AG10803 (cell line): ENCODE data around the gene TAS1R3.
"Not testable (repeated sequence)": the region's sequence is repeated elsewhere in the genome, so short reads cannot be mapped to it uniquely, and the experiment has no call there.

Experiments used
- DNase-seq: peaks from one replicate; pipeline ENCODE4 v3.0.0; 2010; ENCODE audit warnings: low read depth
- H3K4me3 ChIP-seq: 2 replicates; pipeline ENCODE4 v1.5.1; 2011; ENCODE audit warnings: mild to moderate bottlenecking, low read length, control low read depth
- CTCF ChIP-seq: conservative IDR thresholded peaks from 2 replicates; pipeline ENCODE4 v1.5.1; 2011; ENCODE audit warnings: mild to moderate bottlenecking, low read length, control low read depth, inconsistent platforms

TAS1R3 gene

DNA sequence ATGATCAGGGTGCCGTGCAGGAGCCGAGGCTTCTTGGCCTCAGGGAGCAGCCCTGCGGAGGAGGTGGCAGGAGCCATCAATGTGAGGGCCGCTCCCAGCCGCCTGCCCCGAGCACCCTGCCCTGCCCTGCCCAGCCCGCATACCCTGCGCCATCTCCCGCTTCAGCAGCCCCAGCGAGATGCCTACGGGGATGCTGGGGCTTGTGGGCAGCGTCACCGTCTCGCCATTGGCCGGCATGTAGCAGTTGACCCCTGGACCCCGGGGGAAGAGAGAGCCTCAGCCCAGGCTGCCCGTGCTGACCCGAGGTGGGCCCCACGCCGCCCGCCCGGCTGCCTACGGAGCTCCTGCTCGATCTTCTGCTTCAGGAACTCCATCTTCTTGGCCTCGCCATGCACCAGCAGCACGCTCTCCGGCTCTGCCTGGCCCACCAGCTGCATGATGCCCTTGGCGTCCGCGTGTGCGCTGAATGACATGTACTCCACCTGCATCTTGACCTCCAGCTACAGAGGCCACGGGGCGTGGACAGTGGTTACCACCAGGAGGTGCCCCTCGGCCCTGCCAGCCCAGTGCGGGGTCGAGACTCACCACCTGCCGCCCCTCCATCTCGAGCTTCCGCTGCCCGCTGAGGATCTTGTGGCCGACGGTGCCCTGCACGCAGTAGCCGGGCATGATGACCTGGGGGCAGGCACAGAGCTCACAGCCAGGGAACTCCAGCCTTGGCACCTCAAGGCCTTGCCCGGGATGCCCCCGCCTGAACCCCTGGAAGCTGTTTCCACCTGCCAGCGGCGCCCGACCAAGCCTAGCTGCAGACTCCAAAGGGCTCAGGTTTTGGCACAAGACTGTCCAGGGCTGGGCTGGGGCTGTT lies 18.4 kb upstream of the TAS1R3 start:
- no peak for TF ChIP-seq CTCF
- DNase-seq, result no peak
- no peak overlapping the region for H3K4me3 ChIP-seq

DNA sequence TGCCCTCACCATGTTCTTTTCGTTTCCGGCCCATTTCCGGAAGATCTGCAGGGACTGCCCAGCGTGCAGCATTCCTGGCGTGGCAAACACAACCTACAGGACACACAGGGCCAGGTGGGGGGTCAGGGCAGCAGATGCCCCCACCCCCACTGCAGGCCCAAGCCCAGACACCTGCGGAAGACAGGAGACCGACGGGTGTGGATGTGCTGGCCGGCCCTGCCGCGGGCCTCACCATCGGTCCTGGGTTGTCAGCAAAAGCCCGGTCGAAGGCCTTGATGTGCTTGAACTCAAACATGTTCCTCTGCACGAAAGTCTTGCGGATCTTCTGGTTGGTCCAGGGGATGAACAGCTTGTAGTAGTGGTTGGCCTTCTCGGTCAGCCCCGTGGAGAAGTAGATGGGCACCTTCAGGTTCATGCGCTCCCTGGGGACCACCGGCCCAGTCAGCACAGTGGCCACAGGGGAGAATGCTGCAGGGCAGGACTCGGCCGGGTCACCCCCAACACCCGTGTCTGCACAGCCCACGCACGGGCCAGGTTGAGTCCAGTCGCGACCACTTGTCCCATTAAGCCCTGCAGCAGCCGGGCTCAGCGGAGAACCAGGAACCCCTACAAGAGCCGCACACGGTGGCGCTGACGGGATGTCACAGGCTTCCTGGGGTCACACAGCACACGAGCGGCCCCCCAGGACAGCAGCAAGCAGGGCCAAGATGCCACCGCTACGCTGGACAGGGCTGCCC lies 17.4 kb upstream of the TAS1R3 start:
- no peak overlapping the region for H3K4me3 ChIP-seq
- no peak for TF ChIP-seq CTCF
- no peak for DNase-seq

- no peak for TF ChIP-seq CTCF
- no peak overlapping the region for H3K4me3 ChIP-seq
- no peak for DNase-seq
Observed at GRCh38 chr1:1314237-1314586, 16.9 kb upstream of the TAS1R3 start.

GRCh38 chr1:1314678-1315335 lies 16.3 kb upstream of the TAS1R3 start:
- DNase-seq, result no peak
- TF ChIP-seq CTCF, result no peak

DNA sequence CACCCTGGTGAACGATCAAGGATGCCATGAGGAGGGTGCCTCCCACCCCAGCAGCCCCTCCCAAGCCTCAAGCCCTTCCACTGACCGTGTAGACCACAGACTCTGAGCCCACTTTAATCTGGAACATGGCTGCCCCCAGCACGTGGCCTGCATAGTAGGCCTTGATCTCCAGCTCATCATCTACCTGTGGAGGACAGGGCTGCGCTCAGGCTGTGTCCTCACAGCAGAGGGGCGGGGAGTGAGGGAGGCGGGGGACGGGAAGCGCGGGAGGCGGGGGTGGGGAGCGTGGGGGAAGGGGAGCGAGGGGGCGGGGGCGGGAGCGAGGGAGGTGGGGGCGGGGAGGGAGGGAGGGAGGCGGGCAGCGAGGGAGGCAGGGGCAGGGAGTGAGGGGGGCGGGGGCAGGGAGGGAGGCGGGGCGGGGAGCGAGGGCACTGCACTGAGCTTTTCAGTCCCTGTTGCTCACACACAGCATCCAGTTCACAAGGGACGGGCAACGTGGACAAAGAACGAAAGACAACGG lies 15.6 kb upstream of the TAS1R3 start:
- no peak for TF ChIP-seq CTCF
- DNase-seq, result no peak
- H3K4me3 ChIP-seq, result no peak overlapping the region

More at GRCh38 chr1:1314678-1315335, 16.3 kb upstream of the TAS1R3 start:
- no peak overlapping the region for H3K4me3 ChIP-seq

DNA sequence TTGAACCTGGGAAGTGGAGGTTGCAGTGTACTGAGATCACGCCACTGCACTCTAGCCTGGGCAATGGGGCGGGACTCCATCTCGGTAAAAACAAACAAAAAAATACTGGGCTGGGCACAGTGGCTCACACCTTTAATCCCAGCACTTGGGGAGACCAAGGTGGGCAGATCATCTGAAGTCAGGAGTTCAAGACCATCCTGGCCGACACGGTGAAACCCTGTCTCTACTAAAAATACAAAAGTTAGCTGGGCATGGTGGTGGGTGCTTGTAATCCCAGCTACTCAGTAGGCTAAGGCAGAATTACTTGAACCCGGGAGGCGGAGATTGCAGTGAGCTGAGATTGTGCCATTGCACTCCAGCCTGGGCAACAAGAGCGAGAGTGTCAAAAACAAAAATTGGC lies 14.9 kb upstream of the TAS1R3 start:
- not testable (repeated sequence) for H3K4me3 ChIP-seq, DNase-seq

DNA sequence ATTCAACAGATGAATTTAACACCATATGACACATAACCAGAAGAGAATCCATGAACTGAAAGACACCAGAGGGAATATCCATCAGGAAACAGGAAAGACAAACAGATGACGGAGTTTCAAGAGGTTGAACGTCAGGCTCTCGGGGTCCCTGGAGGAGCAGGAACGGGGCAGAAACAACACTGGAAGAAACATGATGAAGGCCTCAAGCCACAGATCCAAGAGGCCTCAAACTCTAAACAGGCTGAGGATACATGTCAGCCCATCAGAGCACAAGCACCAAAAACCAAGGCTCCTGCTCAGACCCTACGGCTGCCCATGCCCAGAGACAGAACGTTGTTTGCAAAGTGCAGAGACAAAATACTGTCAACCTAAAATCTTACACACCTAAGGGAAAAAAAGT lies 13.7 kb upstream of the TAS1R3 start:
- no peak for TF ChIP-seq CTCF
- no peak overlapping the region for H3K4me3 ChIP-seq
- no peak for DNase-seq
